Activated CD4-positive, alpha-beta T cell treated with anti-CD3 and anti-CD28 coated beads for 1 hour (primary cell): ENCODE measurements around the gene LOXL4.

Experiments used
- DNase-seq: peaks from one replicate; pipeline ENCODE4 v3.0.0-alpha.2; 2020

The LOXL4 gene

DNA sequence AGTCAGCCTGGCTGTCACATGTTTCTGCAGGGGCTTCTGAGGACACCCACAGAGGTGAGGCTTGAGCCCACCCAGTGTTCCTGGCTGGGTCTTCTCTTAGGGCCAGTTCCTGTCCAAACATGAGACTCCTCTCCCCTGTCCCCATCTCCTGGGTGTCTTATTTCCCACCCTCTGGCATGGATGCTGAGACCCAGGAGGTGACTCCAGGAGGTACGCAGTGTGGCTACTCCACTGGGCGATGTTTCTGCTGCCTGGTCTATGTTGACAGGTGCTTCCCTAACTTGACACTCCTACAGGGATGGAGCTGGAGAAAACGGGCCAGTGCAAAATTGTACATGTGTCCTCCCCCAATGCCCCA is 26.3 kb upstream of the LOXL4 start:
- no peak for DNase-seq

DNA sequence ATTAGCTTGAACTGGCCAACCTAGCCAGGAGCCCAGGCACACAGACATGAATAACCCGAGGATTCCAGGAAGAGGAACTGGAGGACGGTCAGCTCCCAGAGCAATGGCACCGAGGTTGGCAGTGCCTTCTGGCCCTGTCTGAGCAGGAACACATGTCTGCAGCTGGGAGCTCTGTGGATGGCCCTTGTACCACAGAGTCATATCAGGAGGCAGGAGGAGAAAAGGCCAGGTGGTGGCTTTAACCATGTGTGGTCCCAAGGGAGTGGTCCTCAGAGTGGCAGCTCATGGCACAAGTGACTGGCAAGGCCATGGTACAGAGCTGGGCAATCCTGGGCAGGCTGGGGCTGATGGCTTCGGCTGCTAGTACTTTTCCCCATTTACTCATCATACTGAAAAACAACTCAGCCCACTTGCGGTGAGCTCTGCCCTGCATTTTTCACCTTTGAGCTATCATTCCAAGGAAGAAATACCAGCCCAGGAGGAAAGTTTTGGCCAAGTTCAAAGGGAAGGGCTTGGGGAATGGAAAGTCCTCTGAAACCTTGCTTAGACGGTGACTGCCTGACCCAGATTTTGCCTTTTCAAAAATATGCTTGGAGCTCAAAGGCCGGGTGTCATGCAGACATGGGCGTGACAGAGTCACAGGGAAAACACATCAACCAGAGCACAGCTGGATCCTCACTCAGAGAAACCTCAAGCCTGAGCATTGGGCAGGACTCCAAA is 25.7 kb upstream of the LOXL4 start:
- DNase-seq: no peak

DNA sequence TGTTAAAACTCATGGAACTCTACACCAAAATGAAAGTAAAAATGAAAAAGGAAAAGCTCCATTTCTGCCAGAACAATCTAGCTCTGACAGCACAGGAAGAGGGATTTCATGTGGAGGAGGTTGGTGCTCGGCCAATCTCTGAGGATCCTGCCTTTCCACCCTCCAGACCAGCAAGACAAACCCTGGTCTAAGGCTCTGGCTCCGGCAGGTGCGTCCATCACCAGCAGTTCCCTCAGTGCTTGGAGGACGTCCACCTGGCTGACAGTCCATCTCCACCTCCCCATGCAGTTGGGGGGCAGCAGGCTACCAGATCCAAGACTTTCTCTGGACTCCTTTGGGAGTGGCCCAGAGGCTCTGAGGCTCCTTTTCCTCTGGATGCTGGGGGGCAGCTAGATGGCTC is 25.0 kb upstream of the LOXL4 start:
- no peak for DNase-seq

DNA sequence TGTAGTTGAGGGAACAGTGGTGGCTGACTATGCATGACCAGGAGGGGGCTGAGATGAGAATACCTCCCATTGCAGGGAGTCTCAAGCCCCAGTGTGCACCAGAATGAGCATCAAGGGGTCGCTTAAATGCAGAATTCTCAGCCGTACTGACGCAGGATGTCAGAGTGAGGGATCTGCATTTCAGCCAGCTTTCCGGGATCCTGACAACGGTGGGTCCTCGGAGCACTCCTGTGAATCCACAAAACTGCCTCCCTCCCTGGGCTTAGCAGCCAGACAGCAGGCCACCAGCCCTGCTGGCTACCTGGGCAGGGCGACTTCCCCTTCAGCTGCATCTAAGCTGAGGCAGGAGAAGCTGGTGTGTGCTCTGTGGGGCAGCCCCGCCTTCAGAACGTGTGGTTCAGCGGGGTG is 21.8 kb upstream of the LOXL4 start:
- DNase-seq: no peak

DNA sequence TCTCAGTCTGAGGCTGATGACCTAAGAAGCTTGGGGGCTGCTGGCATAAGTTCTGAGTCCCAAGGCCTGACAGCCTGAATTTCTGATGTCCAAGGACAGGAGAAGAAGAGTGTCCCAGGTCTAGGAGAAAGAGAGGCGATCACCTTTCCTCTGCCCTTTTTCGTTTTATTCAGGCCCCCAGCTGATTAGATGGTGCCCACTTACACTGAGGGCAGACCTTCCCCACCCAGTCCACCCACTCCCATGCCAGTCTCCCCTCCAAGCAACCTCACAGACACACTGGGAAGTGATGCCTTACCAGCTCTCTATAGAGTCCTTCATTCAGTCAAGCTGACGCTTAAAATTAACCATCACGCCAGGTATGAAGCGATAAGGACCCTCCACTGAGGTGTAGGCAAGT is 19.3 kb upstream of the LOXL4 start:
- DNase-seq: no peak

DNA sequence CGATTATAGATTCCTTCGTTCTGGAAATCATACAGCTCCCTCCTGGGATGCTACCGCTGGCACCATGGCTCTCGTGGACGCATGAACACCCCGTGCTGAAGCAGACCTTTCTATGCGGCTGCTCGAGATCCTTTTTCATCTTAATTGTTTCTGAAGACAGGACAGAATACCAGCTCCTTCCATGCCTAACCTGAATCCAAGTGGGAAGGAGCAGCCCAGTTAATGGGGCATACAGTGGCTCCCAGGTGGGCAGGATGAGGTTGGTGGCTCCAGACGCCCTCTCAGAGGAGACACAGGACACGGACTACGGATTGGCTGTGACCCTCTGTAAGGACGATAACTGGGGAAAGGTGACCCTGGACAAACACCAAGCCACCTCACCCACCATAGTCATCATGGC is 18.4 kb upstream of the LOXL4 start:
- no peak for DNase-seq

DNA sequence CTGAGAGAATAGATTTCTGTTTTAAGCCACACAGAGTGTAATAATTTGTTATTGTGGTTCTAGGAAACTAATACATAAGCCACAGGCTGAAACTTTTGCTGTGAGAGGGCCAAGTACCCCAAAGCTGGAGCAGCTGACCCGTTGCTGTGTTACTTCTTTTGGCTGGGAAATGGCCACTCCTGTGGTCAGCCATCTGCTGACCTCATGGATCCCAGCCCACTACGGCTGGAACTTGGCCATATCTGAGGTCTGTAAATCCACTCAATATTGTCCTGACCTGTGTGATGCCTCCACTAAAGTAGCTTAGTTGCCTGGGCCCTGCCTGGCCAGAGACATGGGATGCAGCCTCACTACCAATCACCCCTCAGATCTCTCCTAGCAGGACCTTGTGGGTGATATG is 17.4 kb upstream of the LOXL4 start:
- DNase-seq: no peak

DNA sequence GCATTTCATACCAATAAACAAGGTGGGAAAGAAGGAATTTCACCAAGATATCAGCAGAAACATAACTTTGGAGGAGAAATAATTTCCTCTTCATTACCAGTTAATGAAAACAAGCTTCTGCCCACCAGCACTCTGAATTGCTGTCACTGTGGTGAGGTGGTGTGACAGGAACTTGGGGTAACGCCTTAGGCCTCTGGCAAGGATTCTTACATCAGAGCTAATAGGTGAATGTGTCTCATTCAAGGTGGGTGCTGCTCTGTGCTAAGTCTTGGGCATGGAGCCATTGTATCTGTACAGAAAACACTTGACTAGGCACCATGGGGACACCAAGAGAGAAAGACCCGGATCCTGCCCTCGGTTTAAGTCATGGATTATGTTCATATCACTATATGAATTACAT is 8.3 kb upstream of the LOXL4 start:
- no peak for DNase-seq

DNA sequence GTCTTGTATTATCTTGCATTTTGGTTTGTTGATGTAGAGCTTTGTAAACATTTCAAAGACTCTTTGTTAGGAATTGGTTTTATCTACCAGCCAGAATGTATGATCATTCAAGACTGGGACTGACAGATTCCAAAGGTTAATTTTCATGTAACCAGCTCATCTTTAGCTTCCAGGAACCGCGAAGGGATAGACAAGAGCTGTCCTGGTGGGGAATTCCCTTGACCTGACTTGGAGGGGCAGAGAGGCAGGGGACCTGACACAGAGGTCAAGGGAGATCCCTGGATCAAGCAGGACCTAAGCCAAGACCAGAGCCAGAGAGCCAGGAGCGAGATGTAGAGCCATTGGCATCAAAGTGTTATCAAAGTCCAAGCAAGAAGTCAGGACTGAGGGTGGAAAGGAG is 6.6 kb upstream of the LOXL4 start:
- no peak for DNase-seq

DNA sequence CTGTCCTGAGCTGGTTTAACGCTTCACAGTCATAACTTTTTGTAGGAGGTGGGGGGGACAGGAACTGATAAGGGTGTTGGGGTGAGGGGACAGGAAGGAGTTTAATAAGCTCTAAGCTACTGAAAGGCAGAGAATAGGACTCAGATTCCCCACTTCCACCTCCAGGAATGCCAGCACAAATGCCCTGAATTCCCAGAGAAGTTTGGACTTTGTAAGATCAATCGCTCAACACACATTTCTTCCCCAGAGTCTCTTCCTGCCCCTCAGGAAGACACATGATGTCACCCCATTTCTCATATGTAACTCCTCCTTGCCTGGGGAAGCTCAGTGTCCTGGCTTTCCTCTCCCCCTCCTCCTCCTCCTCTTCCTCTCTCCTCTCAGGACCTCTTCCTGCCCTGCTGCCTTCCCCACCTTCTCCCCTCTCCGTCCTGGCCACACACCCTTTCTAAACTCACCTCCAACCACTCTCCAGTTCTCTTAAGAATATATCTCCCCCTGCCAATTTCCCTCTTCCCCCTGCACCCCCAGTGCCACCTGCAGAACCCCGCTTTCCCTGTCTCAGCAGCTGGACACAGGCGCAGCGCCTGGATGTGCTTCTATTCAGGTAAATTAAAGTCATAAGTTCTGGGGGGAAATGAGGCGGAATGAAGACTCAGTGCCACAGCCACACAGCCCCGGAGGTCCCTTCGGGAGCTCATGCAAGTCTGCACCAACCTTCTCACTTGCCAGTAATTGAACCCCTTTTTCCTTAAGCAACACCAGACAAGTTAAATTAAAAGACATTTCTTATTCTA is 5.3 kb upstream of the LOXL4 start:
- DNase-seq: no peak

DNA sequence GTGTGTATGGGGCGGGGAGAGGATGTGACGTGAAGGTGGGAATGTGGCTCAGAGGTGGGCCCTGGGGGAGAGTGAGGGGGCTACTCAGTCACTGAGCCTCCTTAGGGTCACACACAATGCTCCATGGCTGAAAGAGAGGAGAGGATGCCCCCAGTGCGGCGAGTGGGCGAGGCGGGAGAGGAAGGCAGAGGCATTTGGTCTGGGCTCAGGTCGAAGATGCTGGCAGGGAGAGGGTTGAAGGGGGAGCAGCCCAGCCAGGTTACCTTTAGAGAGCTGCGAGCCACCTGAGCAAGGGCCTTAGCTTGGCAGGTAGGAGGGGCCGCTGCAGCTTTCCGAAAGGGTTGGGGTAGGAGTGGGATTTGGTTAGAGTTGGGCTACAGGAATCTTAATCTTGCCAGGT is 4.7 kb upstream of the LOXL4 start:
- no peak for DNase-seq

DNA sequence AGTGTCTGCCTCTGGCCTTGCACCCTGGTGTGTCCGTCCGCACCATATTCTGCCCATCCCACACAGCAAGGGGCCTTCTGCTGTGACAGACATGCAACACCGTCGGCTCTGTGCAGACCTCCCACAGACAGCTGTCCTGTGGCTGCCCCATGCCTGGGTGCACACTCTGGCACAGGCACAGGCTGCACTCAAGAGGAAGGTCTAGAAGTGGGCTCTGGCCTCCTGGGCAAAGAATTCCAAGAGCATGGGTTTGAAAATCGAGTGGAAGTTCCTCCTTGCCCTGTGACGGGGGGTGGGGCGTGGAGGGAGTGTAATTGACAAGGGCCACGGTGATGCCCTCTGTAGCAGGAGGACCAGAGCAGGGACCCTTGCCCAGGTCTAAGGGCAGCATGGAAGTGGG is 4.3 kb upstream of the LOXL4 start:
- DNase-seq: no peak

DNA sequence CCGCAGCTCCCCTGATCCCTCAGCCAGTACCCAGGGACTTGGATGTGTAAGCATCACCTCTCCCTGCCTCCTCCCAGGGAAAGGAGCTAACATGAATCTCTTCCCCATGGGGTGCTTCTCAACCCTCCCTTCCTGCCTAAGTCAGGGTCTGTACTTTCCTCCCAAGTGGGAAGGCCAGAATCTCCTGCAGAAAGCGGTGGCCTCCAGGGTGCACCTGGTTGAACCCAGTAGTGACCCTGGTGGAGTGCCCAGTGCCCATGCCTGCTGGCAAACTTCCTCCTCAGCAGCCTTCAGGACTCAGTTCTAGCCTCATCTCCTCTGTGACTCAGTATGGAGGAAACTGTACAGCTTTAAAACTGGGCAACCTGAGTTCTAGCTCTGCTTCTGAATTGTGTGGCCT is 2.8 kb upstream of the LOXL4 start:
- no peak for DNase-seq

DNA sequence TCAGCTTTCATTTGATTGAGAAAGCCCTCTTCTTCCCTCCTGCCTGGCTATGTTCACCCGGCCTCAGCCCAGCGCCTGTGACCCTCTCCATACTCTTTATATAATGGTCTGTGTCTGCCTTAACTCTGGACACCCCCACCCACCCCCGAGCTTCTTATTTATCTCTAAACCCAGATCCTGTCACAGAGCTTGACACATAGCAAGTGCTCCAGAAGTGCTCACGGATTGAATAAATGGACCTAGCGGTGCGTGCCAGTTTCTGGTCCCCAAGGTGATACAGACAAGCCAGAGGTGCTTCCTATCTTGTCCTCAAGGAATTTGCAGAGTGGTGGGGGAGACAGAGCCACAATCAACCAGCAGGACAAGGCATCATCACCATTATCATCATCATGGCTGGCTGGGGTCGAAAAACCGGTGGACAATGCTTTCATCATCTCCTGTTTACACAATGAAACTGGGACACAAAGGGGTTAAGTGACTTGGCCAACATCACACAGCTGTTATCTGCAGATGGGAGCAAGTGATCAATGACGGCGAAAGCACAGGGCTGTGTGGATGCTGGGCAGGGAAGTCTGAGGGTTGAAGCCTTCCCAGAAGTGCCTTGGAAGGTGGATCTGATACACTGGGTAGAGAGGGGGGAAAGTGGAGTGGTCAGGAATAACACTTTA is 2.2 kb upstream of the LOXL4 start:
- no peak for DNase-seq

DNA sequence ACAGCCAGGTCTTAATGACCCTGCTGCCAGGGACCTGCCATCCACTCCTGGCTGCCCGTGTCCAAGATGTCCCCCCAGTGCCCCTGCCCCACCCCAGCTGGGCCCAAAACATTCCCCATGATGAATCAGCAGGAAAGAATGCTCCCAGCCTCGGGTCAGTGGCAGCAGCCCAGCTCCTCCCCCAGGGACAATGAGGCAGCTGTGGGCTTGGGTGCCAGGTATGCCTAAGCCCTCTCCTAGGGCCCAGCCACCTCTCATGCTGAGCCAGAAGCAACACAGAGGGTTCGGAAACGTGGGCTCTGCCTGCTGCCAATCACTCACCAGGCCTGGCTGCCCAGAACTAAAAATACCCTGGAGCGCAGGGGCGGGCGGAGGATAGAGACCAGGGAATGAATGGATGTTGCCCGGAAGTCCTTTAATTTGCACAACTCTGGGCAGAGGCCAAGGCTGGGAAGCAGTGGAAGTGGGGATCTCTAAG is 1.5 kb upstream of the LOXL4 start:
- DNase-seq: no peak

DNA sequence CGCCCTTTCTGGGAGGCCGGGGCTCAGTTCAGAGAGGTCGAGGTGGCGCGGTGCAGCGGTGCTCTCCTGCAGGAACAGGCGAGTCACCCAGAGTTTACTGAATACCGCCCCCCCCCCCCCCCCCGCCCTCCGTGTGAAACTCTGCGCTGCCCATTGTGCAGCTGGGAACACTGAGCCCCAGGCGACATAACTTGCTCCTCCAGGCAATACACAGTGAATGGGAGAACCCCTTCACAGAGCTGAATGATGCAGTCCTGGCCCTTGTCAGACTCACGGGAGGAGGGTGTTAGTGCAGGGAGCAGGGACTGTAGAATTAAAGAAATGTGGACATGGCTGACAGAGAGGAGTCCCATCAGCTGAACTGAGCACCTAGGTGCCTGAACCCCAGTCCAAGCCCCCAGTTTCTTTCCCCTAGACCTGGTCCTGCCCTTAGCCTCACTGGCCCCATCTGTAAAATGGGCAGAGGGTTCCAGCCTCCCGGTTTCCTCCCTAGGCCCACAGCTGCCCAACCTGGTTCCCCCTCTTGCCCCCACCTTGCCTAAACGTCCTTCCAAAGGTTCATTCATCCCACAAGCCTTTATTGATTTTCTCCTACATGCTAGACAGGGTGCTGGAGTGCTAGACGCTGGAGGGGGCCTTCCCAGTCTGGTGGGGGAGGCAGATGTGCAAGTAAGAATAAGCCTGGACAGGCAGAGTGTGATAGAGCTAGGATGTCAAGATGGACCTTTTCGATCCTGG is 869 bp upstream of the LOXL4 start:
- DNase-seq: no peak

DNA sequence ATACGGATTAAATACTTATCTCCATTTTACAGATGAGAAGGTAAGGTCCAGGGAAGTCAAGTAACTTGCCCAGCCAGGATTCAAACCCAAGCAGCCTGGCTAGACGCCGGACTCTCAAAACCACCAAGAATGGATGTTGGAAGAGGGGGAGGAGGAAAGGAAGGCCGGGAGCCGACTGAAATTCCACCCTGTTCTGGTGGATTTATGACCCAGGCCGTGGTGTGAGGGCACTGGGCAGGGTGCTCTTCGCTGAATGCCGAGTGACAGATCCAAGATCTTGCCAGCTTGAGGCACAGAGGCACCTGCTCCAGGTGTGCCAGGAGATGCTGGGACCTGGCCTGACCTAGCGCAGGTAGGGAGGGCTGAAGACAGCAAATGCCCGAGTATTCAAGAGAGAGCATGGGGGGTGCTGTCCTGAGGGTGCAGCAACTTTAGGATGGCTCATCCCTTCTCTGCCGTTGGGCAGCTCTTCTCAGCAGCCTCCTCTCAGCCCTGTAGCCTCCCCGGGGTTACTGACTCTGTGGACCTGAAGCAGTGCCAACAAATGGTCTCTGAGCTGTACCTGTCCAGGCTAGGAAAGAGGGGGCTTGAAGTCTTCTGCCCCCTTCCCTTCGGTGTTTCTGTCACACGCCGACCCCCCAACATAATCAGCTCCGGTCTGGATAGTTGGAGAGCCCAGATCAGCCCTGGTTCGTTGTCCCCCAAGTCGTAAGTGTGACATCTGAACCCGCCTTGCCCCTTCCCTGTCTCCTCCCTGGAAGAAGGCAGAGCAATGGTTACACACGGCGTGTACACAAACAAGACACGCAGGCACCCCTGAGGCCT is 713 bp downstream of the LOXL4 start:
- no peak for DNase-seq

DNA sequence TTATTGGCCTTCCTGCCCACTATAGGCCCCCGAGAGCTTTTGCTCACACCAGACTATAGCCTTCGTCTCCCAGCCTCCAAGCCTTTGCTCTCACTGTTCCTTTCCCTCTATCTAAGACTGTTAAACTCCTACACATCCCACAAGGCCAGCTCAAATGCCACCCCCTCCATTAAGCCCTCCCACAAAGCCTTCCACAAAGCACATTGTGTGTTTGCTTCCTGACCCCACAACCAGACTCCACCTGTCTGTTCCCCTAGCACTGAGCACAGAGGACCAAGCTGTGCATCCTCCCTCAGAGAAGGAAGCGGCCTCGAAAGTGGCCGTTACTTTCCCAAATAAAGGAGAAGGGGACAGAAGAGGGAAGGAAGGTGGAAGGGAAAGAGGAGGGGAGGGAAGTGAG is 1.3 kb downstream of the LOXL4 start:
- no peak for DNase-seq

DNA sequence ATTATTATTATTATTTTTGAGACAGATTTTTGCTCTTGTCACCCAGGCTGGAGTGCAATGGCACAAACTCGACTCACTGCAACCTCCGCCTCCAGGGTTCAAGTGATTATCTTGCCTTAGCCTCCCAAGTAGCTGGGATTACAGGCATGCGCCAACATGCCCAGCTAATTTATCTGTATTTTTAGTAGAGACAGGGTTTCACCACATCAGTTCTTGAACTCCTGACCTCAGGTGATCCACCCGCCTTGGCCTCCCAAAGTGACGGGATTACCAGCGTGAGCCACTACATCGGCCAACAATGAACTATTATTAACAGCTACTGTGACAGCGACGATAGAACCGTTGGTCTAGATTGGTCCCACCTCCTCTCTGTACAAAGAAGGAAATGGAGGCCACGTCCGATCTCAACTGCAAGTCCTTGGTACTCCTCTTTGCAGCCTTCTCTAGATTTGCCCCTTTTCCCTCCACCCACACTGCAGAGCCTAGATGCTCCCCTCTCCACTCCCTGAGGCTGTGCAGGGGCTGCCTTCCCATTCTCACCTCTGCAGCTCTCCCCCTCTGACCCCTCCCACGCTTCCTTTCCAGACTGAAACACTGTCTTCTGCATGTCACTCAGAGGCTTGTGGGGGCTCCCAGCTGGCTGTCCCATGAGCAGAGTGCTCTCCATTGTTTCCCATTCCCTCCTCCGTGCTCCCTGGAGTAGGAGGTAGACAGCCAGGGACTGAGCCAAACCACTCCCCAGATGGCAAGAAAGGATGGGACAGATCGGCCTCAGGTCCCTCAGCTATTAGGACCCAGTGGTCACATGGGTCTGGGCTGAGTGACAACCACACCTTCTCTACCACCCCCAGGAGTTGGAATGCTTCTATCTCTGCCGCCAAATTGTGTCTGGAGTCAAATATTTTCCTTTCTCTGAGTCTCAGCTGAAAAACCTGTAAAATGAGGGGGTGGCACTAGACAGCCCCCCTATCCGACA is 2.3 kb downstream of the LOXL4 start:
- no peak for DNase-seq

DNA sequence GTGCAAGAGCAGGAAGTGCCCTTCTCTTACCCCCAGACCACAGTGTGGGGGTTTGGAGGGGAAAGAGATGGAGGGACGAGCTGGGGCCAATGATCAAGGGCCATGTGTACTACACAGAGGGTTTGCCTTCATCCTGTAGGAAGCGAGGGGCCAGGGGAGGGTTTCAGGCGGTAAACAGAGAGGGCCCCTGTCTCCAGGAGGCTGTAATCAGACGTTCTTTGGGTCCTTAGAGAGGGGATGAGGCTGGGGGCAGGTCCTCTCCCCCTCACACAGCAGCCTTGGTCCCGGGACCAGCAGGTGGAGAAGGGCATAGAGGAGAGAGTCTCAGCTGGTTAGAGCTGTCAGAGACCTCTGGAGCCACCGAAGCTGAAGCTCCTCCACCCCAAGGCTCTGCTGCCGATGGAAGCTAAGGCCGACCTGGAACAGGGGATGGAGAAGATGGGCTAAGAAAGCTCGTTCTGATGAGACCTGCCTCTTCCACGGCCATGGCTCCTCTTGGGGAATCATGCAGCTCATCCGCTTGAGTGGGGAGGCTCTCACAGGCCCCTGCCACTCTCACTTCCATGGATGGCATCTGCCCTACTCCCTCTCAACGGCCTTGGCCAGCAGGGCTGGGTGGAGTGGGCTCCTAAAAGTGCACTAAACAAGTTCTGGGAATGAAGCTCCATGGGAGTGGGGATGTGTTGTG is 3.5 kb downstream of the LOXL4 start:
- no peak for DNase-seq

DNA sequence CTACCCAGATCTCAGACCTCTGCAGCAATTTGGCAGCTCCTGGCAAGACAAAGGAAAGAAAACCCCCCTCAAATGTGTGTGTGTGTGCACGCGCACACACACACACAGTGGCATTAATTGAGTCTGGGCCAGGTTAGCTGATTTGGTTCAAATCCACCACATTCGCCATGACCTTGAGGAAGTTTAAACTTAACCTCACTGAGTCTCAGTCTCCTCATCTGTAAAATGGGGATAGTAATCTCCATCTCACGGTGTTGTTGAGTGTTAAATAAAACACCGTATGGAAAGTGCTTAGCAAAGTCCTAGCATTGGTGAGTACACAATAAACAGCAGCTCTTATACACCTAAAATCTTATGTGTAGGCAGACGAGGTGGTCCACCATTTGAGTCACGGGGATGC is 4.9 kb downstream of the LOXL4 start:
- no peak for DNase-seq
